ENCODE data around the gene FBXL17. TPM values are rescaled to one million over a fixed set of nuclear protein-coding genes. Genes with fewer than 3 reads are reported as not detected.
A peak's percentile ranks its signal among the peaks of the same experiment; 100 is the strongest.

The FBXL17 gene
- total RNA-seq, 1 donor from 2014 or later: 14.2 TPM

DNA sequence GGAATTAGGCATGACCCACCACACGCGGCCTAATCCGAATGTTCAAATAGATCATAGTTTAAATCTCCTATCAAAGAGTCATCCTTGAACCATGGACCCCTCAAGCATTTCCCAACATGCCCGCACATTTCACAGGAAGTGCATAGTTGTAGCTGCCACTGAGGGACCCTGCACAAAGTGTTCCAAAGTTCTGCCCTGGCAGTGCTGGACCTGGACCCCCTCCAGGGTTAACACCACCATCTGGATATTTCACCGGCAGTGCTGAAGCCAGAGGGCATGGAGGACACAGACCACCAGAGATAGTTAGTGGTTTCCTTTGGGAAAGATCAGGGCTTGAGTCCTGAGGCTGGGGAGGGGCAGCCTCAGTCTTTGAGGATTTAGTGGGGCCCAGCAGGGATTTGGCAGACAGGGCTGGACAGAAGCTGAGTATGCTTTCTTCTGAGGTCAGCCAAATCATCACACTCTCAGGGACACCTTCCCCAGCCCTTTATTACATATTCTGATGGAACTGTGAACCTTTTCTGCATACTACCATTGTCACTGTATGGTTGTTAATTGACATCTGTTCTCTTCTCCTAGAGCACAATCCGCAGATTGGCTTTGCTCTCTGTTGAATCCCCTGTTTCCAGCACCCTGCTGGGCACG lies 567.6 kb downstream of the FBXL17 start:
- peak; percentile 14 for DNase-seq (ENCODE audit: low spot score)

DNA sequence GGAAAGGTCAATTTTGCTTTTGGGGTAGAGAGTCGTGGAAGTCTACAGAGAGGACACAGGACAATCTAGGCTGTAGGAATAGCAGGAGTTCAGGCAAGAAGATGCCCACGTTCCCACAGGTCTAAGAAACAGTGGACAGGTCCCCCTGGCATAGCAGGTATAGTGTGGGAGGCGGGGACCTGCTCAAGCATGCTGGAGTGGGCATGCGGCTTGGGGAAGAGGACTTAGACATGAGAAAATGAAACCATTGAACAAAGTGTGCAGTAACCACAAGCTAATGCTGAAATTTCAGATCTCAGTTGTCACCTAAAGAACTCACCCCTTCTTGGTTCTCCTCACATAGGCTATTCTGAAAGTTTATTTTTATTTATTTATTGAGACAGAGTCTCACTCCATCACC lies 568.3 kb downstream of the FBXL17 start:
- no peak for DNase-seq (ENCODE audit: low spot score)

DNA sequence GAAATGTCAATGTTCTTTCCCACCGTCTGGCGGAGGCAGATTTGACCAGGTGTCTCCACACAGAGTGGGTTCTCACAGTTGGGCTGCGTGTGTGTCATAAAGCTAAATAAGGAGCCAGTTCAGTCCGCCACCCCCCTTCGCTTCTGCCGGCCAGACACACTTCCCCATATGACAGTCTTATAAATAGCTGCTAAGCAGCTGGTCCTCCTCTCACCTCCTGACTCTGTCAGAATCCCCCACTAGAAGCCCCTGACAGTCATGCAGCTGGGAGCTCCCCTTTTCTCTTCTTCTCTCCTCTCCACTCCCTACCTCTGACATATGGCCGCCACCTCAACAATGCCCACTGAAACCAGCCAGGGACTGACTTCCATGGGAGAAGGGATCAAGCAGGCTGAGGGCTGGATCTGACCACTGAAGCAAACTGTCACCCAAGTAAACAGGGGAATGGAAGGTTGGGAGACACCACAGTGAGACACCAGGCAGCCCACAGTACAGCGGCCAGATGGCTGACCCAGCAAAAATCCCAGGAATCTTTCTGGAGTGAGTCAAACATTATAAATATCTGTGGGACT lies 569.2 kb downstream of the FBXL17 start:
- peak; percentile 27 for DNase-seq (ENCODE audit: low spot score)

DNA sequence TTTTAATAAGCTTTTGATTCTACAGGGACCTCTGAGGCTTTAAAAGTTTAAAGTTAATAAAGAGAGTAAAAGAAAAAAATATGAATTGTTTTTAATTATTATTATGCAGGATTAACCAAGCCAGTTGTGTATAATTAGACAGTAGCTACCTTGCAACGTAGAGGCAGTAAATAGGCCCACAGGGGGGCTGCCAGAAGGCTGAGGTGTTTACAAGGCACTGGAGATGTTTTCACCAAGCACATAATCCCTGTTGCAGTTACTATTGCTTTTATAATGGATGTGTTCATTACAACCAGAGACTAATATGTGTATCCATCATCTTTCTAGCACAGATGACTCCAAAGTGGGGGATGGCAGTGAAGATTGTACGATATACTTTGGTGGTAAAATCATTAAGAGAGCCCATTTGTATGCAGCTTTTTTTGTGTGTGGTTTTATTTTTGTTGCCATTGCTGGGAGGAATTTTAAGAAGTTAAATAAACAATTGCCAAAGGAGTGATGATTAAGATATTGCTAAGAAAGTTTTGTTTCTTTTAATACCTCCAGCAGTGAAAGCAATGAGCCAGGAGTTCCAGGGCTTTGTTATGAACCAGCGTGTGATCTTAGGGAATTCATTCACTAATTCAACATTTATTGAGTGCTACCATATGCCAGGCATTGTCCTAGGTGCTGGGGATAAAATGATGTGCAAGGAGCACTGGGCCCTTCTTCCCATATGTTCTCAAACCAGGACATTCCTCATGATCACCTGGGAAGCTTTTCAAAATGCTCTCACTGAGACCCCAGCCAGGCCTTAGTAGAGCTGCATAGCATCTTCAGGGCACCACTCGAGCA lies 572.5 kb downstream of the FBXL17 start:
- DNase-seq (ENCODE audit: low spot score): no peak
